PC-3 (cell line): ENCODE measurements around the gene FLRT1.

Source experiments
- CTCF ChIP-seq: fragments of 300-600 bp; sonication (generic); conservative IDR thresholded peaks from 2 replicates; pipeline ENCODE4 v1.5.1; 2017; ENCODE audit warnings: antibody characterized with exemption, low read depth, mild to moderate bottlenecking, low read length
- EZH2 ChIP-seq: fragments of 300-600 bp; sonication (generic); IDR thresholded peaks from one replicate; pipeline ENCODE4 v1.6.1; 2017; ENCODE audit warnings: antibody characterized with exemption, mild to moderate bottlenecking, low read length; ENCODE audit not compliant: unreplicated experiment
- EZH2phosphoT487 ChIP-seq: fragments of 300-600 bp; sonication (generic); IDR thresholded peaks from 2 replicates; pipeline ENCODE4 v1.6.1; 2018; ENCODE audit warnings: mild to moderate bottlenecking, antibody characterized with exemption, low read length, borderline replicate concordance

GRCh38 chr11:64083398-64084080 lies 47.8 kb downstream of the FLRT1 start:
- TF ChIP-seq EZH2 (no peak), CTCF (no peak), EZH2phosphoT487 (no peak)
